ENCODE data around the gene MSI2.

MSI2 gene

GRCh38 chr17:57568340-57568739, 312.0 kb downstream of the MSI2 start:
- no peak for DNase-seq

GRCh38 chr17:57569021-57569420, 312.7 kb downstream of the MSI2 start:
- no peak for DNase-seq

GRCh38 chr17:57569853-57570252, 313.5 kb downstream of the MSI2 start:
- DNase-seq, result no peak

- no peak for DNase-seq
Observed at GRCh38 chr17:57570724-57571344, 314.5 kb downstream of the MSI2 start.

GRCh38 chr17:57572062-57572461, 315.7 kb downstream of the MSI2 start:
- no peak for DNase-seq

- DNase-seq, result no peak
Observed at GRCh38 chr17:57572600-57572999, 316.3 kb downstream of the MSI2 start.

- DNase-seq, result no peak
Observed at GRCh38 chr17:57574040-57574513, 317.8 kb downstream of the MSI2 start.

GRCh38 chr17:57576744-57577143, 320.4 kb downstream of the MSI2 start:
- DNase-seq, result no peak

- no peak for DNase-seq
Observed at GRCh38 chr17:57577751-57578607, 321.7 kb downstream of the MSI2 start.

GRCh38 chr17:57578608-57579225, 322.4 kb downstream of the MSI2 start:
- DNase-seq, result no peak

GRCh38 chr17:57579245-57579644, 322.9 kb downstream of the MSI2 start:
- DNase-seq, result no peak

GRCh38 chr17:57580055-57580739, 323.9 kb downstream of the MSI2 start:
- no peak for DNase-seq

- no peak for DNase-seq
Observed at GRCh38 chr17:57582881-57583756, 326.8 kb downstream of the MSI2 start.

GRCh38 chr17:57584050-57584551, 327.8 kb downstream of the MSI2 start:
- DNase-seq, result no peak

- DNase-seq, result no peak
Observed at GRCh38 chr17:57585341-57586195, 329.2 kb downstream of the MSI2 start.

GRCh38 chr17:57586196-57586740, 329.9 kb downstream of the MSI2 start:
- no peak for DNase-seq

GRCh38 chr17:57586742-57587141, 330.4 kb downstream of the MSI2 start:
- DNase-seq, result no peak

- no peak for DNase-seq
Observed at GRCh38 chr17:57587193-57587969, 331.1 kb downstream of the MSI2 start.

- DNase-seq, result no peak
Observed at GRCh38 chr17:57588086-57588485, 331.8 kb downstream of the MSI2 start.
